ENCODE measurements around the gene ITGA2.

DNA sequence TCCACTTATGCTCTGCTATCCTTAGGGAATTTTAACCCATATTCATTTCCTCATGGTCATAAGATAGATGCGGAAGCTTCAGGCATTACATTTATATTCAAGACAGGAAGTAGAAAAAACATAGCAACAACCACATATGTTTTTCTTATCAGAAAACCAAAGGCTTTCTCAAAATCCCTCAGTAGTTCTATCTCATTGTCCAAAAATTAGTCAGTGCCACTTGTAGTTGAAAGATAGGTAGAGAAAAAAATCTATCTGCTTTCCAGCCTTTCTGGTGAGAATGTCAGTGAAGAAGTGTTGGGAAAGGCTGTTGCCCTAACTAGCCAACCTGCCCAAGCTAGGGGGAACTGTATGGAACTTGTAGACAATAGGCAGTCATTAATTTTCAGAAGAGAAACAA, 143.9 kb downstream of the ITGA2 start:
- no peak for TF ChIP-seq CTCF (IDR thresholded peaks at IDR 0.05)
- TF ChIP-seq POLR2A (IDR thresholded peaks at IDR 0.05), result no peak
